NCI-H1105 treated with DMSO at 0.1 percent for 48 hours (cell line): Measurements from ENCODE around the gene TCF7.

ENCODE experiments used
- DNase-seq: peaks from one replicate; lab custom pipeline; 2025; lab: John Stamatoyannopoulos, UW

Gene TCF7

GRCh38 chr5:134177369-134178095, 63.1 kb downstream of the TCF7 start:
- DNase-seq = no peak

DNA sequence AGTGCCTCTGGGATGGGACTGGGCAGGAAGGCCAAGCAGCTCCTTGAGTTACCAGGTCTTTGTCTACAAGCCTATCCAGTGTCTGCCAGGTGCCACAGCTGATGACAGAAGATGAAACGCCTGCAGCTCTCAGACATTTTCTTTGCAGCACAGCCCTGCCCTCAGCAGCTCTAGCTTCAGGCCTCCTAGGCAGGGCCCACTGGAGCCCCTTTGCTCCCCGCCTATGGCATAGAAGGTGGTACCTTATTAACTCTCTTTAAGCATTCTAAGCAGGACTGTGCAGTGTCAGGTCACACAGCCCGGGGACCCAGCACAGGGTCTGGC, 63.6 kb downstream of the TCF7 start:
- DNase-seq = no peak

DNA sequence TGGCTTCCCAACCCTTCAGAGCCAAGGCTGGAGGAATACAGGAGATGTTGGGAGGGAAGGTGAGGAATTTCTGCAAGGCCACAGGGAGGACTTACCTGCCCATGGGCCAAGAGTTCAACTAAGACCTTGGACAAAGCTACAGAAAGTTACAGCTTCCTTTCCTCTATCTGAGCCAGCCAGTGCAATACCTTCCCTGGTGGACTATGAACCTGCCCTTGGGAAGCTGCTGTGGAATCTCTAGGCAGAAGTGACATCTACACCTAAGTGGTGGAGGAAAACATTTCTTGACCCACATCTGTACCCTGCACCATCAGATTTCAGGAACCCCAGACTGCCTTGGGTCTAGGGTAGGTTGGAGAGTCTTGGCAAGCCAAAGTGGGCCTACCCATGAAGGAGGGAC, 69.0 kb downstream of the TCF7 start:
- no peak for DNase-seq

- peak; percentile 12 for DNase-seq
Observed at GRCh38 chr5:134184155-134185135, 70.0 kb downstream of the TCF7 start.

GRCh38 chr5:134188092-134188491, 73.6 kb downstream of the TCF7 start:
- no peak for DNase-seq

DNA sequence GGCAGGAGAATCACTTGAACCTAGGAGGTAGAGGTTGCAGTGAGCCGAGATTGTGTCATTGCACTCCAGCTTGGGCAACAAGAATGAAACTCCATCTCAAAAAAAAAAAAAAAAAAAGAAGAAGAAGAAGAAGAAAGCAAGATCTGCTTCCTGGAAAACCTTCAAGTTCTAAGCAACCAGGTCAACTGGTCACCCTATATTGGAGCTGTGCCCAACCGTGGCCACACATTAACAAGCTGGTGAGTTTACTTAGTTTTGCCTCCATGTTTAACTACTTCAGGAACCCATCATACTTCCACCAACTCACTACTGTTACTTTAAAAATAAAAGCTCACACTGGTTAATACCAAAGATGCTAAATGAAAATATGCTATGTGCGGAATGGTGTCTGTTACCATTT, 74.5 kb downstream of the TCF7 start:
- no peak for DNase-seq

DNA sequence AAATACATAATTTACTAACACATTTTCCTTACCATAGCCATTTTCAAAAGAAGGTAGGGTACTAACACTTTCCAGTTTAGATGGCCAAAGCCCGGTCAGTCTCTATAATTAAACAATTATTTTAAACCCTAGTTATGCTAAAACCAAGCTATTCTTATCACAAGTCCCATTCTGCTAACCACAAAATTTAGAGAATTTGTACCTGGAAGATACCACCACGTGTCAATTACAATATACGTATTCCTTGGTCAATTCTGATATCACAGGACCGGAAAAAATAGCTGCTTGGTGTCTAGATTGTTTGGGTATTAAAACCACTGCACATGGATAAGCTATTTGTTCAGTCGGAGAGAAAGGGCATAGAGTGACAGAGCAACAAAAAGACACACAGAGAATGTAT, 81.2 kb downstream of the TCF7 start:
- no peak for DNase-seq
